ENCODE data around the gene GJA3.

The GJA3 gene

GRCh38 chr13:20109037-20109436 lies 51.8 kb downstream of the GJA3 start:
- Histone ChIP-seq H3K9me3 (ENCODE audit: control insufficient read depth, insufficient read depth, low read length) (no peaks in the 10 kb centered on the region), H3K27ac (ENCODE audit: low read depth, low read length) (no peak overlapping the region), H3K4me2 (ENCODE audit: low read length) (no peak overlapping the region), H3K4me3 (ENCODE audit: low read length) (no peak overlapping the region), H3K4me1 (ENCODE audit: control insufficient read depth, low read length) (no peaks in the 10 kb centered on the region), H3K9me2 (replicated peaks; ENCODE audit: control insufficient read depth, low read length) (no peaks in the 10 kb centered on the region), H3K27me3 (ENCODE audit: control insufficient read depth, low read length) (no peaks in the 10 kb centered on the region), H4K20me1 (ENCODE audit: control insufficient read depth, insufficient read depth, low read depth, low read length) (no peaks in the 10 kb centered on the region), H3K79me2 (ENCODE audit: control insufficient read depth, low read length) (no peaks in the 10 kb centered on the region), H3F3A (ENCODE audit: control insufficient read depth, insufficient read depth) (no peaks in the 10 kb centered on the region), H3K36me3 (ENCODE audit: control insufficient read depth, low read length) (no peaks in the 10 kb centered on the region)
- TF ChIP-seq EZH2phosphoT487 (IDR thresholded peaks at IDR 0.05; ENCODE audit: borderline replicate concordance, low read length) = no peak
- TF ChIP-seq CTCF (IDR thresholded peaks at IDR 0.05; ENCODE audit: low read depth, low read length, poor library complexity, severe bottlenecking) = no peak

GRCh38 chr13:20106742-20107141 lies 54.1 kb downstream of the GJA3 start:
- Histone ChIP-seq H3K27ac (ENCODE audit: low read depth, low read length) (no peak overlapping the region), H4K20me1 (ENCODE audit: control insufficient read depth, insufficient read depth, low read depth, low read length) (no peaks in the 10 kb centered on the region), H3K9me2 (replicated peaks; ENCODE audit: control insufficient read depth, low read length) (no peaks in the 10 kb centered on the region), H3K4me3 (ENCODE audit: low read length) (no peak overlapping the region), H3K9me3 (ENCODE audit: control insufficient read depth, insufficient read depth, low read length) (no peaks in the 10 kb centered on the region), H3K36me3 (ENCODE audit: control insufficient read depth, low read length) (no peaks in the 10 kb centered on the region), H3F3A (ENCODE audit: control insufficient read depth, insufficient read depth) (no peaks in the 10 kb centered on the region), H3K27me3 (ENCODE audit: control insufficient read depth, low read length) (peaks cover 4% of the 10 kb centered on the region; the same call in 1 of the 2 replicates), H3K79me2 (ENCODE audit: control insufficient read depth, low read length) (no peaks in the 10 kb centered on the region), H3K4me1 (ENCODE audit: control insufficient read depth, low read length) (no peaks in the 10 kb centered on the region), H3K4me2 (ENCODE audit: low read length) (no peak overlapping the region)
- TF ChIP-seq EZH2phosphoT487 (IDR thresholded peaks at IDR 0.05; ENCODE audit: borderline replicate concordance, low read length) (no peak), CTCF (IDR thresholded peaks at IDR 0.05; ENCODE audit: low read depth, low read length, poor library complexity, severe bottlenecking) (no peak)

- Histone ChIP-seq H3K9me3 (ENCODE audit: control insufficient read depth, insufficient read depth, low read length) (no peaks in the 10 kb centered on the region), H3K4me2 (ENCODE audit: low read length) (no peak overlapping the region), H3K36me3 (ENCODE audit: control insufficient read depth, low read length) (no peaks in the 10 kb centered on the region), H3K9me2 (replicated peaks; ENCODE audit: control insufficient read depth, low read length) (no peaks in the 10 kb centered on the region), H3K4me1 (ENCODE audit: control insufficient read depth, low read length) (no peaks in the 10 kb centered on the region), H3K4me3 (ENCODE audit: low read length) (no peak overlapping the region), H3K27ac (ENCODE audit: low read depth, low read length) (no peak overlapping the region), H3F3A (ENCODE audit: control insufficient read depth, insufficient read depth) (no peaks in the 10 kb centered on the region), H3K79me2 (ENCODE audit: control insufficient read depth, low read length) (no peaks in the 10 kb centered on the region), H3K27me3 (ENCODE audit: control insufficient read depth, low read length) (peaks cover 4% of the 10 kb centered on the region; the same call in 1 of the 2 replicates), H4K20me1 (ENCODE audit: control insufficient read depth, insufficient read depth, low read depth, low read length) (no peaks in the 10 kb centered on the region)
- TF ChIP-seq CTCF (IDR thresholded peaks at IDR 0.05; ENCODE audit: low read depth, low read length, poor library complexity, severe bottlenecking) (no peak), EZH2phosphoT487 (IDR thresholded peaks at IDR 0.05; ENCODE audit: borderline replicate concordance, low read length) (no peak)
These were observed 55.6 kb downstream of the GJA3 start for GRCh38 chr13:20105161-20105689.

Data from DOHH2 (cell line).